ENCODE data around the gene LY86. TPM values are rescaled to one million over a fixed set of nuclear protein-coding genes. Genes with fewer than 3 reads are reported as not detected.

The LY86 gene
- total RNA-seq, 1 experiment from 2014 or later, result not detected

DNA sequence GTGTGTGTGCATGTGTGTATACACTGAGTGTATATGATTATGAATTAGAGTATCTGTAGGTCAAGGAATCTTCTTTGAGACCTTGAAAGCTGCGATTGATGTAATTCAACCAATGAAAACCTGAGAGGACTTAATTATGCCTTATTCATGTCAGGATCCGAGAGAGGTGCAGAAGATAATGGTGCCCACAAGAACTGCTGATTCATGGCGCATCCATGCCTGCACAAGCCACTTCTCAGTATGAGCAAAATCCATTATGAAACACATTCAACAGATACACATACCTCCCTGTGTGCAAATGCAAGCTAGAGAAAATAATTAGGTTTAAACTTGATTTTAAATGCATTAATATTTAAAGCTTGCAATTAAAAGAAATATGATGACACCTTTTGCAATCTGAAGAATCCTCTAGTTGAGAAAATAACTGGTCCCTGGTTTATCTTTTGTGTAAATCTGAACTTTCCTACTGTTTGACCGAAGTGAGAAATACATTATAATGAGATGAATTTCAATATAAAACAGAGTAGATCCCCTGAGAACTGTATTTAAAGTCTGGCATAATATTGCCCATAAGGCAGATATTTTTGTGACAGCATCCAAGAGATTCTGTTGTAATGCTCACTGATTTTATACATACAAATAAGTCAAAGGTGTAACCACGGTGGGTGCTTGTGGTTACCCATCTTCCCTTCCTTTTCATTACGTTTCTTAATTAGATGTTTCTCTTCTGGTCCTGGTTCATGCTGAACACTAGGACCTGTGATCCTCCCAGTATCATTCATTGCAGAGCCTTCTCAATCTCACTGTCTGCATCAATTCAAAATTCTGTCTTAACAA, 45.6 kb downstream of the LY86 start:
- H3K4me3 Mint-ChIP-seq, result no peak overlapping the region
- Histone ChIP-seq H4K8ac (replicated peaks; ENCODE audit: insufficient read length, low read depth, low read length) (no peak overlapping the region), H2BK15ac (ENCODE audit: low read depth, low read length) (no peak overlapping the region), H3K4ac (ENCODE audit: low read depth, low read length) (no peak overlapping the region), H3K4me2 (ENCODE audit: insufficient read depth, insufficient read length, low read length) (no peak overlapping the region), H2BK20ac (ENCODE audit: low read depth, low read length, poor library complexity, severe bottlenecking) (no peak overlapping the region), H3K9ac (ENCODE audit: extremely low read depth, insufficient read length, low read length) (no peak overlapping the region), H3K27me3 (ENCODE audit: insufficient read depth, low read length) (no peaks in the 10 kb centered on the region), H2AK5ac (ENCODE audit: insufficient read length, low read length) (no peak overlapping the region), H3K23ac (ENCODE audit: insufficient read length, low read depth, low read length) (no peak overlapping the region), H4K5ac (ENCODE audit: insufficient read length, low read depth, low read length) (no peak overlapping the region), H3K27ac (ENCODE audit: insufficient read length, low read depth, low read length) (no peak overlapping the region), H3T11ph (ENCODE audit: low read length) (no peak overlapping the region), H3K56ac (ENCODE audit: insufficient read length, low read depth, low read length) (no peak overlapping the region), H3K14ac (ENCODE audit: insufficient read depth, low read length) (no peak overlapping the region), H3K23me2 (ENCODE audit: insufficient read length, low read depth, low read length, poor library complexity, severe bottlenecking) (no peaks in the 10 kb centered on the region), H2BK120ac (ENCODE audit: low read depth, low read length, poor library complexity, severe bottlenecking) (no peak overlapping the region), H2AFZ (ENCODE audit: low read length) (no peak overlapping the region), H4K20me1 (ENCODE audit: control insufficient read depth, insufficient read depth, insufficient read length) (no peaks in the 10 kb centered on the region), H3K79me2 (ENCODE audit: insufficient read depth, low read length) (no peaks in the 10 kb centered on the region), H2BK5ac (ENCODE audit: insufficient read length, low read length) (no peak overlapping the region), H3K9me3 (ENCODE audit: control insufficient read depth, low read depth, low read length) (no peaks in the 10 kb centered on the region), H4K91ac (ENCODE audit: insufficient read length, low read depth, low read length) (no peak overlapping the region), H3K4me1 (ENCODE audit: insufficient read depth, low read length) (peaks cover 14% of the 10 kb centered on the region; the same call in 1 of the 2 replicates), H2BK12ac (ENCODE audit: insufficient read length, low read depth, low read length) (no peak overlapping the region), H3K79me1 (ENCODE audit: insufficient read depth, low read depth, low read length, poor library complexity, severe bottlenecking) (no peaks in the 10 kb centered on the region), H3K18ac (ENCODE audit: insufficient read length, low read depth, low read length) (no peak overlapping the region)
- no peak for TF ChIP-seq CTCF (conservative IDR thresholded peaks at IDR 0.05)
- H3K27me3 Mint-ChIP-seq (ENCODE audit: low read depth), result peaks cover 2% of the 10 kb centered on the region; the same call in 1 of the 2 replicates
- 0 out of 7 replicates have a peak, but pooled peaks cover 0 to 1% (median 0%) of the 10 kb centered on the region in 3 experiments for H3K36me3 Mint-ChIP-seq (ENCODE audit: insufficient read depth in 1 of 3, low read depth in 3 of 3)
- no peak overlapping the region for H3K27ac Mint-ChIP-seq
- no CpG with 5 or more reads among the region's 6 CpGs for WGBS (ENCODE audit: extremely low coverage, insufficient read length, low lambda C conversion rate)
- DNase-seq, result no peak
- H3K4me1 Mint-ChIP-seq, result peaks cover 21 to 22% of the 10 kb centered on the region in 2 experiments
- peaks cover 0 to under 1% of the 10 kb centered on the region in 2 experiments; a peak in 1 of 5 replicates for H3K9me3 Mint-ChIP-seq

Measured in H9 (cell line).